GM19324 (cell line): ENCODE measurements around the gene ARAF.
A peak's percentile ranks its signal among the peaks of the same experiment; 100 is the strongest.

Source experiments
- ATAC-seq: cut with Tn5 transposase; IDR thresholded peaks from one replicate; pipeline ENCODE4 v1.9.1; 2021; ENCODE audit warnings: mild to moderate bottlenecking, moderate library complexity; ENCODE audit not compliant: unreplicated experiment, low FRiP score

ARAF gene

DNA sequence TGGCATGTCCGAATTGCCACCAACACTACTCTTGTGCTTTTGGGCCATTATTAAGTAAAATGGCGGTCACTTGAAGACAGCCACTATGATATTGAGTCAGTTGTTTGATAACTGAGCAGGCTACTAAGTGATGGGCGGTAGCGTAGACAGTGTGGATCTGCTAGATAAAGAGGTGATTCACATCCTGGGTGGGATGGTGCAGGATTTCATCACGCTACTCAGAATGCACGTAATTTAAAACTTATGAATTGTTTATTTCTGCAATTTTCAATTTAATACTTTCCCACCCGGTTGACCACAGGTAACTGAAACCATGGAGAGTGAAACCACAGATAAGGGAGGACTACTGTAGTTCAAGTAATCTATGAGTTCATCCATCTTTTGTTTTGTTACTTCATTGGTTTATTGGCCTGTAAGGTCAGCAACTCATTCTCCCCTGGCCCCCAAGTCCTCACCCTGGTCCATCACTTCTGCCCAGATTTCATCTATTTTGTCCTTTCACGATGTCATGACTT is 2.9 kb downstream of the ARAF start:
- ATAC-seq = no peak

DNA sequence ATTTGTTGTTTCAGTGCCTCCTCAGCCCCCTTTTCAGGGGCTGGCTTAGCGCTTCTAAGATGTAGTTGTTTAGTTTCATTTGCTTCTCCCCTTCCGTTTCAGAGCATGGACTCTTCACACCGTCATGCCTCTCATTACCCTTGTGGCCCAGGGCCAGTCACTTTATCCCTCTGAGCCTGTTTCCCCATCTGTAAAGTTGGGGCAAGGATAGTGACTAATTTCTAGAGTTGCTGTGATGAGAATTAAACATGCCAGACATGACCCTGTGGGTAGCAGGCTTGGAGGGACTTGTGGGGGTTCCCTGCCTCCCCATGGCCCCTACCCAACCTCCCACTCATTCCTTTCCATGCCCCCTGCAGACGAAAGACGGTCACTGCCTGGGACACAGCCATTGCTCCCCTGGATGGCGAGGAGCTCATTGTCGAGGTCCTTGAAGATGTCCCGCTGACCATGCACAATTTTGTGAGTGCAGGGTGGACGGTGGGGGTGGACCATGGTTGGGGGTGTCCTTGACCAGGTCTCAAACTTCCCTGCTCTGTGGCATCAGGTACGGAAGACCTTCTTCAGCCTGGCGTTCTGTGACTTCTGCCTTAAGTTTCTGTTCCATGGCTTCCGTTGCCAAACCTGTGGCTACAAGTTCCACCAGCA is 3.6 kb downstream of the ARAF start:
- no peak for ATAC-seq

DNA sequence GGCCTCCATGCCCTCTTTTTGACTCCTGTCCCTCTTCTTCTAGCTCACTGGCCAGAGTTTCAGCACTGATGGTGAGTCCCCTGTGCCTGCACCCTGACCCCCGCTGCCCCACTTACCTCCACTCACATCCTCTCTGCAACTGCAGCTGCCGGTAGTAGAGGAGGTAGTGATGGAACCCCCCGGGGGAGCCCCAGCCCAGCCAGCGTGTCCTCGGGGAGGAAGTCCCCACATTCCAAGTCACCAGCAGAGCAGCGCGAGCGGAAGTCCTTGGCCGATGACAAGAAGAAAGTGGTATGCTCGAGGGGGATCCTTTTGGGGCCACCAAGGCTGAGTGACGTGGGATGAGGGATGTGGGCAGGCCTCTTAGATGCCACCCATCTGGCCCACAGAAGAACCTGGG is 5.8 kb downstream of the ARAF start:
- ATAC-seq = no peak

DNA sequence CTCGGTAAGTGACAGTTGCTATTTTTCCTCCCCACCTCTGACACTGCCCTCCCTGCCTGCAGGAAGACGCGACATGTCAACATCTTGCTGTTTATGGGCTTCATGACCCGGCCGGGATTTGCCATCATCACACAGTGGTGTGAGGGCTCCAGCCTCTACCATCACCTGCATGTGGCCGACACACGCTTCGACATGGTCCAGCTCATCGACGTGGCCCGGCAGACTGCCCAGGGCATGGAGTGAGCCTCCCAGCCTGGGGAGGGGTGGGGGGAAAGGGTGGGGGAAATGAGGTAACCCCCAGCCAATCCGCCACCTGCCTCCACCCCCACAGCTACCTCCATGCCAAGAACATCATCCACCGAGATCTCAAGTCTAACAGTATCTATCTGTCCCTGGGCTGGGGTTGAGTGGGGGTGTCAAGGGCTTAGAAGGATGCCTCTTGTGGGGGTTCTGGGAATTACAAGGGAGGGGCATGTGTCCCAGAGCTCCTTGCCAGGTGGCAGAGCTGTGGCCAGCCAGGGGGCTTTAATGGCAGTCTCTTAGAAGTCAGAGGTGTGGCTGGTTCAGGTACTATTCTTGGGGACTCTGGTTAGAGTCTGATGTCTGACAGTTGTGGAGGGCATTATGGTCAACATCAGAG is 7.8 kb downstream of the ARAF start:
- no peak for ATAC-seq

DNA sequence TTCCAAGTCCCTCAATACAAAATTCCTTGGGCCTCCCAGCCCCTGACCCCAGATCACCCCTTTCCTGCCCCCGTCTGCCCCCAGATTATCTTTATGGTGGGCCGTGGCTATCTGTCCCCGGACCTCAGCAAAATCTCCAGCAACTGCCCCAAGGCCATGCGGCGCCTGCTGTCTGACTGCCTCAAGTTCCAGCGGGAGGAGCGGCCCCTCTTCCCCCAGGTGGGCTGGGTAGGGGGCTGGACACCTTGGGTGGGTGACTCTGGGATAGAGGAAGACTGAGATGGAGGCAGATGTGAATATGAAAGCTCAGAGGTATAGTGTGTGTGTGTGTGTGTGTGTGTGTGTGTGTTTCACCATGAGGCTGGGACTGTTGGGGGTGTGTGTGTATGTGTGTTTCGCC is 9.8 kb downstream of the ARAF start:
- no peak for ATAC-seq

DNA sequence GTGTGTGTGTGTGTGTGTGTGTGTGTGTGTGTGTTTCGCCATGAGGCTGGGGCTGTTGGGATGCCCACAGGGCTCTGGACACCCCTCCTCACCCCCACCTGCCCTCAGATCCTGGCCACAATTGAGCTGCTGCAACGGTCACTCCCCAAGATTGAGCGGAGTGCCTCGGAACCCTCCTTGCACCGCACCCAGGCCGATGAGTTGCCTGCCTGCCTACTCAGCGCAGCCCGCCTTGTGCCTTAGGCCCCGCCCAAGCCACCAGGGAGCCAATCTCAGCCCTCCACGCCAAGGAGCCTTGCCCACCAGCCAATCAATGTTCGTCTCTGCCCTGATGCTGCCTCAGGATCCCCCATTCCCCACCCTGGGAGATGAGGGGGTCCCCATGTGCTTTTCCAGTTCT is 10.2 kb downstream of the ARAF start:
- ATAC-seq = no peak

DNA sequence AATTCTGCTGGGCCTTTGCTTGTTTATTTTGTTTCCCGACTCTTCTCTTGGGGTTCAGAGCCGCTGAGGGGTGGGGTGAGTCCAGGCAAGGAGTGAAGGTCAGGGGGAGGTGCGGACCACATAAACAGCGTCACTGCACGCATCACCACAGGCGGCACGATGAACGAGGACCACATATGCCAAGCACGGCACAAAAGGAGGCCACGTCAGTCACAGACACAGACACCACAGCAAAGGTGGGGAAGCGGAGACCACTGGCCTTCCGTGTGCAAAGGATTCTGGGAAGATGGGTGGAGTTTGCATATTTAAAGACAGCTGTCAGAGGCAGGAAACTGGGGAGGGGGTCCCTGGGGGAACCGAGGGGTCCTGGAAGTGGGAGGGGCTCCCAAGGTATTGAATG is 10.9 kb downstream of the ARAF start:
- ATAC-seq = no peak

DNA sequence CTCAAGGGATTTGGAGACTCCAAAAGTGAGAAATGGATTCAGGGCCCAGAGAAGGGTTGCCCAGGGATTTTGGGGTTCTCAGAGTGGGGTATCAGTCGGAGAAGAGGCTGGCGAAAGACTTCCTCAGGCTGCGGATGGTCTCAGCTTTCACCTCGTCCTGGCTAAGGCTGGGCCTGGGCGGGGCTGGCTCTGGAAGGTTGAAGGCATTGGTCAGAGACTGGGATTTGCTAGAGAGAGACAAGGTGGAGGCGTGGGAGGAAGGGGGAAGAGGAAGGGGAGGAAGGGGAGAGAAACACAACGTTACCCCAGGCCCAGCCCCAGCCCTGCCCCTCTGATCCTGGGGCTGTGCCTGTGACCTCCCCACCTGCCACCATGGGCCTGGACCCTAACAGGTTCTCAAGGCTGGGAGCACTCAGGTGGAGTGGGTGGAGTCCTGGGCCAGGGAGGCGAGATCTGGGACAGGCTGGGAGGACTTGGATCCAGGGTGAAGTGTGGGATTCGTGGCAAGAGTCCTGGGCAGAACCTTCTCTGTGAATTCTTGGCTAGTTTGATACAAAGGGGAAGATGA is 11.9 kb downstream of the ARAF start:
- ATAC-seq = no peak

DNA sequence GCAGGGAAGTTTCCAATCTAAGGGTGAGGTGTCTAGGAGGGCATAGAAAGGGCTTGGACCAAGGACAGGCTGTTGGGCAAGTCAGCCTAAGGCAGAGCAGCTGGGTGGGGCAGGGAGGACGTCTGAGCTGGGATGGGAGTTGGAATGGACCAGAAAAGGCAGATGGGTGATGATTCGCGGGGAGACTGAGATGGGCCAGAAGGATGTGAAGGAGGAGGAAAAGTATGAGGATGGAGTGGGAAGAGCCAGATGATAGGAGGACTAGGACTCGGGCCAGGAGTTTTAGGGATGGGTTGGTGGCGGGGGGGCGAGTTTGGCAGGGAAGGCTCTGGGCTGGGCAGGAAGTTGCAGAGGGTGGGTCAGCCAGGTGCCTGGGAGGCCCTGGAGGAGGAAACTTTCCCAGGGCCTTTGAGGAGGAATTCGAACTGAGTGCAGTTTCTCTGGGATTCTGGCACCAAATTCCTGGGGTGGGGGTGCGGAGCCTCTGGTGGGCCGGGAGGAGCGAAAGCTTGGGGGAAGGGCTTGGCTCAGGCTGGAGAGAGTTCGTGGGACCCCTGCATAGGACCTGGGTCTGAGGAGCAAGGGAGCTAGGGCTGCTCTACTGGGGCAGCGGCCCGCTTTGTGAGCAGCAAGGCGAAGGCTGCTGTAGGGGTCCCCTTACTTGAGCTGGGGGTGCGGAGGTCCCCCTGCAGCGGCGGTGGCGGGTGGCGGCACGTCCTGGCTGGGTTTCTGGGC is 12.5 kb downstream of the ARAF start:
- no peak for ATAC-seq

DNA sequence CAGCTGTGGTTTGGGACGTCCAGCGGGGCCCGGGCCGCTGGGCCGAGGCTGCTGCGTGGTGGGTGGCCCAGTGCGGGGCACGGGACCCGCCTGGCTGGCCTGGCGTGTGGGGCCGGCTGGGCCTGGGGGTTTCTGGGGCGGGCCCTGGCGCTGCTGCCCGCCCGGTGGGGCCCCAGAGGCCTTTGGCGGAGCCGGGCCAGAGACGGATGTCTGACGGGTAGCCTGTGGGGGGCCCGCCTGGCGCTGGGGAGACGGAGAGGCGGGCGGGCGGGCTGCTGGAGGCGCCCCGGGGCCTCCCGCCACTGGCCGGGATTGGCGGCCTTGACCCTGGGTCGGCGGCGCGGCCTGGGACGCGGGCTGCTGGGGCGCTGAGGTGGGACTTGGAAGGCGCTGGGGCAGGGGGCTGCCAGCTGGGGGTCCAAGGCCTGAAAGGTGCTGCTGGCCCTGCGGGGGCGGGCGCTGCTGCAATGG is 13.1 kb downstream of the ARAF start:
- ATAC-seq = no peak

DNA sequence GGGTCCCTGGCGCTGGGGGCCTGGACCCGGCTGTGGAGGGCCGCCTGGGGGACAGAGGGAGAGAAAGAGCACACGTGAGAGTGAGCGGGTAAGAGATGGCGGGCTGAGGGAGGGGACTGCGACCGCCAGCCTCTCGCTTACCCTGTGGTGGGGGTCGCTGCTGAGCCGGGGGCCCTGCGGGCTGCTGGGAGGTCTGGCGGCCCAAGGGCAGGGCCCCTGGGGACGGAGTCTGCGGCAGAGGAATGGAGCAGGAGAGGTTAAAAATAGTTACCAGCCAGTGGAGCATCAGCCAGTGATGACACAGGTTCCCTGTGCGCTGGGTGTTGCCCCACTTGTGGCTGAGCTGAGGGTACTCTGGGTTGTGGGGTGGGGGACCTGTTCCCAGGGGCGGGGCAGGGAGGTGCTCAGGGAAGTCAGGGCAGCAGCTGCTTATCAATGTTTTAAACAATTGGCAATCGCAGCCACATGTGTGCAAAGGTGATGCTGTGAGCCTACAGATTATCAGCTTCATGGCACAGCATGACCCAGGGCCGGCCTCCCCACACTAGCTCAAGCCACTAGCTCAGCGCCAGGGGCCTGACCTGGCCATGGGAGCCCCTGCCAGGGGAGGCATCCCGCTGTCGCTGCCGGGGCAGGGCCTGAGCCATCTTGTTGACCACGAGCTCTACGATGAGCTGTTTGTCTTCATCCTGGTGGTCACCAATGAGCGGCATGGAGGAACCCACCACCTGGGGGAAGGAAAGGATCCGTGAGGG is 13.7 kb downstream of the ARAF start:
- no peak for ATAC-seq

DNA sequence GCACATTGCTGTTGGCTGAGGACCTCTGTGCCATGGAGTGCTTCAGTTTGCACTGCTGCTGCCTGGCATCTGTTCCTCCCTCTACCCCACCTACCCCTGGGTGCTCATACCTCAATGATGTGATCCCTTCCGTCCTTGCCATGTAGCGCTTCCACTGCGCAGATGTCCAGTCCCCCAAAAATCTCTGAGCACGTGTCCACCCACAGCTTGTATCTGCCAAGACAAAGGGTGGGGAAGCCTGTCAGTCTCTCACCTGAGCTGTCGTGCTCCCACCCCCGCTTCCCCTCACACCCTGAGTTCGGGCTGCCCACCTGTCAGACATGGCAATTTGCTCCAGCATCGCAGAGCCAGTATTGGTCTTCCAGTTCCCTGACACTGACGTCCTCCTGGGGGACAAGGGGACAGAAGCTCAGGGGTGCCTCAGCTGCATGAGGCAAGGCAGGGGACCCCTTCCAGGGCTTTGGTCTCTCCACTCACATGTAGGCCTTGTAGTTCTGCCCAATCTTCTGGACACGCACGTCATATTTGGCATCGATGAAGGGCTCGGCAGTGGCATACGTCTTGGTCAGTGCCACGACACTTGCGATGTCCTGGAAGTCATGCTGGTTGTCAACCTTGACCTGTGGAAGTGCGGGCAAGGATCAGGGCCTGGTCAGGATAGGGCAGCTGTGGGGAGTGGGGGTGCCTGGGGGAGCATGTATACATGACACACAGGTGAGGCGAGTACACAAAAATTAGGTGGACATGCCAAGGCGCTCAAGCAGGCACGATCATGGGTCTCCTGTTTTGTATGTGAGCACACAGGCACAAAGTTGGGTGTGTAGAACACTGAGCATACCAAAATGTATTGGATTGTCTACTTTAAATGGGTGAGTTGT is 15.3 kb downstream of the ARAF start:
- no peak for ATAC-seq

DNA sequence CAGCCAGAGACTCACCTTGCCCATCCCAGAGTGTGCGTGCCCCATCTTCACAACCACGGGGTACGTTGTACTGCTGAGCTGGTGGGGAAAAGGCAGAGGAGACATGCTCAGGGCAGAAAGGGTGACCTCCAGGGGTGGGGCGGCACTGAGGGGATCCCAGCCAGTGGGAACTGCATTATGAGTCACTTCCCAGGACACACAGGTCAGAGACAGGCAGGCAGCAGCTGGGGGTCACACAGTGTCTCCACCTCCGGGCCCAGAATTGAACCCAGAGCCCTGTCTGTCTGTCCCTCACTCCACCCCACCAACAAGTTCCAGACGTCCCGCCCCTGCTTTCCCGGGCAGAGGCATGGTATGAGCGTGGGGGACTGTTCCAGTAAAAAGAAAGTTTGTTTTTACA is 16.4 kb downstream of the ARAF start:
- ATAC-seq = no peak

DNA sequence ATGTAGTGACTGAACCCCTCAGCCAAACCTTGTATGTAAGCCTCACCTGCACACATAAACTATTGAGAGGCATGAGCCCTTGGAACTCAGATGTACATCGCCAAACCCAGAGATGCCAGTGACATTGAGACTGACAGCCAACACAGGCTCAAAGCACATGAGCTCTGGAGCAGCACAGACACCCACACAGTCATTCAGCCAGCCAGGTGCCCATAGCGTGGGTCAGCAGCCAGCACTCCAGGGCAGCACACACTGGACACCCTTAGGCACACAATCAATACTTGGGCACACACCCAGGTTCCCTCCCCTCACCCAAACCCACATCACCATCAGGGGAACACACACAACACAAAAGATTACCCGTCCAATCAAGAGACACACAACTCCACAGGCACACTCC is 16.9 kb downstream of the ARAF start:
- ATAC-seq = no peak

DNA sequence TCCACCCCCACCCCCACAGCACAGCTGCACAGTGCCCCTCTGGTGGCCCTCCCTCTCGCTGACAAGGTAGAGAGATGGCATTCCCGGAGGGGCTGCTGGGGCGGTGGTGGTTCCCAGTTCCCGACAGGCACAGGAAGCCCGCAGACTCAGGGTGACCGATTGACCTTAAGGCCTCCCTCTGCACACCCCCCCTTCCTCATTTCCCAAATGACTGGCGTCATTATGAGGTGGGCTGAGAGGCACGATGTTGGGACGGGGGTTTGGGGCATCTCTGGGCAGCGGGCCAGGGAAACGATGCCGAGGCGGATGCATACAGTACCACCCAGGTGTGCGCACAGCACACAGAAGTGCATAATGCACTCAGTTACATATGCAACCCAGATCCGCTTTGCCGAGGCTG is 17.7 kb downstream of the ARAF start:
- ATAC-seq = no peak

DNA sequence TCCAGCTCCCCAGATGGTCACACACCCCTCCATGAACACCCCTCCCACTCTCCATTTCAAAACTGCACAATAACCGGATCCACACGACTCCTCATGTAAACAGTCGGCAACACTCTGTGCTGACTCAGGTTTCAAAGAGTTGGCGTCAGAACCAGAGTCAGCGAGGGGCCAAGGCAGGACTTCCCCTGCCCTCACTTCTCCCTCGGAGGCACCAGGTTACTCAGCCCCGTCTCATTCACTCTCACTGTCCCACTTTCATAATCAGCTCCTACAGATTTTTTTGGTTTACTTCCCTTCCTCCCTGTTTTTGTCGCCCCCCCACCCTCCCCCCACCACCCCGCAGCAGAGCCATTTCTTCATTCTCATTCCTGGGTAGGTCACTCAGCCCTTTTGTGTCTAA is 18.5 kb downstream of the ARAF start:
- ATAC-seq = no peak

DNA sequence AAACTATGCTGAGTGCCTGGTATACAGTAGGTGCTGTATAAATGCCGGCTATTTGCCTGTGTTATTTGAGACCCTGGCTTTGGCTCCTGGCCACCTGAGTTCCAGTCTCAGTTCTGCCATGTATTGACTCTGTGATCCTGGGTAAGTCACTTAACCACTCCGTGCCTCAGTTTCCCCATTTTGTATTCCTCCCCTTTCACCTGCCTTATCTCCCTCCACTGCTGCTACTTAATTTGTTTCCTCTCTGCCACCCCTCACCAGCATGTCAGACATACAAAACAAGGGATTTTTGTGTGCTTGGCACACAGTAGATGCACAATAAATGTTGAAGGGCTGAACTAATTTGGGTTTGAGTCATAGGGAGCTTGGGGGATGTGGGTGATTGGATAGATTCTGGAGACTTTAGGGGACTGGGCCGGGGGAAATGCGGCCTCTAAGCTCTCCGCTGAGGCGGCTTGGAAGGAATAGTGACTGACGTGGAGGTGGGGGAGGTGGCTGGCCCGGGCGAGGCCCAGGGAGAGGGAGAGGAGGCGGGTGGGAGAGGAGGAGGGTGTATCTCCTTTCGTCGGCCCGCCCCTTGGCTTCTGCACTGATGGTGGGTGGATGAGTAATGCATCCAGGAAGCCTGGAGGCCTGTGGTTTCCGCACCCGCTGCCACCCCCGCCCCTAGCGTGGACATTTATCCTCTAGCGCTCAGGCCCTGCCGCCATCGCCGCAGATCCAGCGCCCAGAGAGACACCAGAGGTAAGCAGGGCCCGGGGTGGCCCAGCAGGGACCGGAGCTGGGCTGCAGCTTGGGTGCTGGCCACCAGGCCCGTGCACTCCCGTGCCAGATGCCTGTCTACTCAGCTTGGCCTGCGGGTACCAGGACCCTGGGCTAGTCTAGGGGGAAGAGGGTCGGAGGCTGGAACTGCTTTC is 21.0 kb downstream of the ARAF start, which contains the start of gene TIMP1:
Gene TIMP1 (plus strand): TSS at position 706 of the 917 bp plus-strand sequence. CDS start 980 bp downstream, outside the sequence.
- ATAC-seq = peak; percentile 66

DNA sequence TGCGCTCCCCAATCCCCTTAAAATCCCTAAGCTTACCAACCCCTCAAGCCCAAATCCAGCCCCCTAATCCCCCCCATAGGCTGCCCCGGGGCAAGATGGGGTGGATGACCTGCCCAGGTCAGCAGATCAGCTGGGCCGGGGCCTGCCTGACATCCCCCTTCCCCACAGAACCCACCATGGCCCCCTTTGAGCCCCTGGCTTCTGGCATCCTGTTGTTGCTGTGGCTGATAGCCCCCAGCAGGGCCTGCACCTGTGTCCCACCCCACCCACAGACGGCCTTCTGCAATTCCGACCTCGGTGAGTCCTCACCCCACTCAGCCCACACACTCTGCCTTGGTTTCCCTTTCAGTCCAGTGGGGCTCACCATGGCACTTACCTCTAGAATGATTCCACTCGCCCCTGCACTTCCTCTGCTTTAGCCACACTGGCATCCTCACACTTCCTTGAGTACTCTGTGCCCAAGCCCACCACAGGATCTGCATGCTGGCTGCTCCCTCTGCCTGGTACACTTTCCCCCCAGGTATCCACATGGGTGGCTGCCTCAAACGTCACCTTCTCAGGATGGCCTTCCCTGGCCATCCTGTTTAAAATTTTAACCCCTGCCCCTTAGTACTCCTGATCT is 22.3 kb downstream of the ARAF start:
- ATAC-seq = no peak
